Effector memory CD8-positive, alpha-beta T cell (primary cell): ENCODE results near the gene CBLL2.
"Not testable (repeated sequence)": the region's sequence is repeated elsewhere in the genome, so short reads cannot be mapped to it uniquely, and the experiment has no call there.

Experiments used
- ATAC-seq: fragments of 150-1000 bp; cut with Tn5 transposase; replicated peaks from 2 replicates; pipeline ENCODE4 v1.10.0; 2021; ENCODE audit warnings: mild to moderate bottlenecking, moderate library complexity
- DNase-seq, 3 experiments: peaks; one replicate each; pipeline ENCODE4 v3.0.0; 2021
- H3K27ac Mint-ChIP-seq, 2 donors: one replicate each; pipeline ENCODE4 v1.8.0; 2022; ENCODE audit warnings: mild to moderate bottlenecking in 2 of 2, mixed read lengths in 2 of 2, moderate library complexity in 2 of 2
- H3K27me3 Mint-ChIP-seq, 2 donors: one replicate each; pipeline ENCODE4 v1.8.0; 2022; ENCODE audit warnings: mixed read lengths in 2 of 2
- H3K36me3 Mint-ChIP-seq: one replicate; pipeline ENCODE4 v1.8.0; 2022; ENCODE audit warnings: mild to moderate bottlenecking, moderate library complexity, mixed read lengths; ENCODE audit not compliant: insufficient read depth
- H3K4me1 Mint-ChIP-seq, 2 donors: one replicate each; pipeline ENCODE4 v1.8.0; 2022; ENCODE audit warnings: low read depth in 2 of 2, mixed read lengths in 2 of 2
- H3K4me3 Mint-ChIP-seq, 2 donors: one replicate each; pipeline ENCODE4 v1.8.0; 2022; ENCODE audit warnings: mild to moderate bottlenecking in 2 of 2, mixed read lengths in 2 of 2, moderate library complexity in 2 of 2
- H3K9me3 Mint-ChIP-seq, 2 donors: one replicate each; pipeline ENCODE4 v1.8.0; 2022; ENCODE audit warnings: mixed read lengths in 2 of 2
- total RNA-seq, 9 experiments: gene quantifications; one replicate each; lab custom pipeline; 2026; lab: John Stamatoyannopoulos, UW

CBLL2 gene, protein sequence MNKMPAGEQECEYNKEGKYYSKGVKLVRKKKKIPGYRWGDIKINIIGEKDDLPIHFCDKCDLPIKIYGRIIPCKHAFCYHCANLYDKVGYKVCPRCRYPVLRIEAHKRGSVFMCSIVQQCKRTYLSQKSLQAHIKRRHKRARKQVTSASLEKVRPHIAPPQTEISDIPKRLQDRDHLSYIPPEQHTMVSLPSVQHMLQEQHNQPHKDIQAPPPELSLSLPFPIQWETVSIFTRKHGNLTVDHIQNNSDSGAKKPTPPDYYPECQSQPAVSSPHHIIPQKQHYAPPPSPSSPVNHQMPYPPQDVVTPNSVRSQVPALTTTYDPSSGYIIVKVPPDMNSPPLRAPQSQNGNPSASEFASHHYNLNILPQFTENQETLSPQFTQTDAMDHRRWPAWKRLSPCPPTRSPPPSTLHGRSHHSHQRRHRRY
- 0 reads per million in 9 experiments for total RNA-seq

DNA sequence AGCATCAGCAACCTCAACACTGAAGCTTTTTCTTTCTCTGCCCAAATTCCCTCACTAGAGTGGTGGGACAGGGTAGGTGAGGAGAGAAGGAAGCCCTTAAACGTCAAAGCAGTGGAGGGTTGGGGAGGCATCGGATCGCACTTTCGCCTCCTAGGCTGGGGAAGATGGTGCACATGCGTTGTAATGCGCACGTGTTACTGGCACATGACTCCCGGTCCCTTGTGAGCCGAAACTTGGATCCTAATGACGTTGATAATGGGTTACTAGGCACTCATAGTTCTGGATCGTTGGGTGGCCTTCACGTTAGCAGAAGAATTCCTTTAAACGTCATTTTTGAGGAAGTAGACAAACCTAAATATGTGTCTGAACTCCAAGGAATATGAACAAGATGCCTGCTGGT lies at the start of gene CBLL2:
Gene CBLL2, plus strand, starts transcription at position 301 of the 400 bp plus-strand sequence. Its CDS starts 79 bp downstream, at position 380.
- no peaks in the 10 kb centered on the region for H3K36me3 Mint-ChIP-seq

DNA sequence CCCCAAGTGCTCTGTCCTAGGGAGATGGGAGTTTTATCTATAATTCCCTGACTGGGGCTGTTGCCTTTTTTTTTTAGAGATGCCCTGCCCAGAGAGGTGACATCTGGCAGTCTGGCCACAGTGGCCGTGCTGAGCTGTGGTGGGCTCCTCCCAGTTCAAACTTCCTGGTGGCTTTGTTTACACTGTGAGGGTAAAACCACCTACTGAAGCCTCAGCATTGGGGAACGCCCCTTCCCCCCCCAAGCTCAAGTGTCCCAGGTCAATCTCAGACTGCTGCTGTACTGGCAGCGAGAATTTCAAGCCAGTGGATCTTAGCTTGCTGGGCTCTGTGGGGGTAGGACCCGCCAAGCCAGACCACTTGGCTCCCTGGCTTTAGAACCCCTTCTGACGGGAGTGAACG lies 38.3 kb upstream of the CBLL2 start:
- Mint-ChIP-seq H3K4me1 (no peaks in the 10 kb centered on the region), H3K27ac (no peak overlapping the region), H3K27me3 (peaks cover 0 to 7% of the 10 kb centered on the region in 2 donors), H3K36me3 (no peaks in the 10 kb centered on the region), H3K4me3 (no peak overlapping the region), H3K9me3 (no peaks in the 10 kb centered on the region)
- DNase-seq (no peak), ATAC-seq (no peak)

More for the DNA sequence above, at the start of gene CBLL2:
- ATAC-seq: no peak
- no peak for DNase-seq
- Mint-ChIP-seq H3K4me1 (no peaks in the 10 kb centered on the region), H3K27me3 (no peaks in the 10 kb centered on the region), H3K27ac (no peak within 1 kb of the TSS), H3K9me3 (no peaks in the 10 kb centered on the region), H3K4me3 (no peak within 1 kb of the TSS)

DNA sequence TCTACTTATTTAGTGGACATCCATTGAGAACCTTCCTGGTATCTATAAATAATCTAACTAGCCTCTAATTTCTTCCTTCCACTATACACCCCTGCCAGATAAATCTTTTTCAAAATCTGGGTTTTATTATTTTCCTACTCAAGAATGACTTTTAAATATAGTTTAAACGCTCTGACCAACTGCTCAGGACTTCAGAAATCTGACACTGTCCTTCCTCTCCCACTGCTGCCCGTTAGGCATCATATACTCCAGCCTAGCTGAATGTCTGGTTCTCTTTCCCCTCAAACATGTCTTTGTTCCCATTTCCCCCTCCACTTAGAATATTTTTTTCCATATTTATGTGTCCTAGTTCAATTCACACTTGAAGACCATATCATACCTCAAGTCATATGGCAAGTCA lies 35.2 kb upstream of the CBLL2 start:
- Mint-ChIP-seq H3K36me3 (no peaks in the 10 kb centered on the region), H3K4me1 (no peaks in the 10 kb centered on the region), H3K27ac (no peak overlapping the region), H3K27me3 (peaks cover 0 to 7% of the 10 kb centered on the region in 2 donors), H3K4me3 (no peak overlapping the region), H3K9me3 (no peaks in the 10 kb centered on the region)
- ATAC-seq (no peak), DNase-seq (no peak)

DNA sequence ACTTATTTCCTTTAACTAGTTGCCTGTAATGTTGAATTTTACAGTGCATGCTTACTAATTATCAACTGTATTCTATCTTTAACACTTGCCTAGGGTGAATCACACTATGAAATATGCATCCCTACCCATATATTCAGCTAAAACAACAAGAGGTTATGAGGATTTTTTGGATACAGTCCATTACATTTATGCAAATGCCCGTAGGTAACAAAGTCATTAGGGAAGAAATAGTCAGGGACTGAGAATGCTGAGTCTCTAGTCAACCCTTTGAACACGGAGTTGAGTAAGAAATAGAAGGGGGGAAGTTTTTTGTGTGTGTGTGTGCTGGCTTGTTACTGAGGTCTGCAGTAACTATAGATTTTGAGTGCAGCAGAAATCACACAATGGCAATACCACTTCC lies 26.1 kb upstream of the CBLL2 start:
- Mint-ChIP-seq H3K9me3 (no peaks in the 10 kb centered on the region), H3K36me3 (peaks cover 2% of the 10 kb centered on the region), H3K4me3 (no peak overlapping the region), H3K4me1 (no peaks in the 10 kb centered on the region), H3K27ac (no peak overlapping the region), H3K27me3 (no peaks in the 10 kb centered on the region)
- ATAC-seq (no peak), DNase-seq (no peak)

DNA sequence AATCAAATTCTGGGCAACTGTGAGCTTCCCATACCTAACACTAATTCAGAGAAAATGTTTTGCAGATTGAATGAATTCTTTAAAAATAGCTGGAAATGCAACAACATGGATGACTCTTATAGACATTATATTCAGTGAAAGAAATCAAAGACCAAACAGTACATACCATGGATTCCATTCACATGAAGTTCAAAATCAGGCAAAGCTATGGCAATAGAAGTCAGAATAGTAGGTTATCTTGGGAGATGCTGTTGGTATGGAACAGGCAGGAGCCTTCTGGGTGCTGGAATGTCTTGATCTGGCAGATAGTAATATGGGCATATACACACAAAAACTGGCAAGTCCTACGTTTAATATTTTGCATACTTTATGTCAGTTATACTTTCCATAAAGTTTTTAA lies 25.5 kb upstream of the CBLL2 start:
- H3K36me3 Mint-ChIP-seq: peaks cover 2% of the 10 kb centered on the region
- no peaks in the 10 kb centered on the region for H3K4me1 Mint-ChIP-seq
- no peaks in the 10 kb centered on the region for H3K9me3 Mint-ChIP-seq
- no peaks in the 10 kb centered on the region for H3K27me3 Mint-ChIP-seq
- DNase-seq: no peak
- no peak overlapping the region for H3K4me3 Mint-ChIP-seq
- no peak for ATAC-seq
- H3K27ac Mint-ChIP-seq: no peak overlapping the region

DNA sequence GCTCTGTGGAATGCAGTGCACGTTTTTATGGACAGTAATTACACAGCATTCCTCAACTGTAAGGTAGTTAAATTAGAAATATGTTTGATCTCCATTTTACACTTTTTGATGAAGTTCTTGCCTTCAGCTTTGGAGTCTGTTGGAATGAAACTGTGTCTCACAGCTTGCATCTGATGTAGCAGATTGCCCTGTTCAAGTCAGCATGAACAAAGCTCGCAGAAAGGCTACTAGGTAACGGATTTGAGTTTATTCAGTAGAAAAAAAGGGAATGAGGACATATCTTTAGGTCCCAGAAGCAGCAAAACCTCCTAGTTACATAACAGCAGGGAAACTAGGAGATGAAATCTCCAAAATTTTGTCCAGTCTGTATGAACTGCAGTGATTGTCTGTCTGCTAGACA lies 24.3 kb upstream of the CBLL2 start:
- no peaks in the 10 kb centered on the region for H3K4me1 Mint-ChIP-seq
- H3K4me3 Mint-ChIP-seq: no peak overlapping the region
- H3K27me3 Mint-ChIP-seq: no peaks in the 10 kb centered on the region
- ATAC-seq (no peak), DNase-seq (no peak)
- no peaks in the 10 kb centered on the region for H3K9me3 Mint-ChIP-seq
- peaks cover 2% of the 10 kb centered on the region for H3K36me3 Mint-ChIP-seq
- no peak overlapping the region for H3K27ac Mint-ChIP-seq

DNA sequence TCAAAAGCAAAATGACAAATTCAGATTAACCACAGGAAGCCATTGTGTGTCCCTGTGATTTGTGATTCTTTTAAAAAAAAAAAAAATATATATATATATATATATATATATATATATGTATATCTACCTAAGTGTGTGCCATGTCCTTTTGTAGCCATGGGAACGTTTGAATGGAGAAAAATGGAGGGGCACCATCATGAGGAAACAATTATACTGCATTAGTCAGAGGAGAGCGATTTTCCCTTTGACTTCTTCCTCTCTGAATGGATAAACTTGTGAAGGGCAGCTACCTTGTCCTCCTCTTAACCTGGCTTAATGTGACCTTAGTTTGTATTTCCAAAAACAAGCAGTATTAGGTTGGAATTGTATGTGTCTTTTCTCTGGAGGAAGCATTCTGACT lies 23.3 kb upstream of the CBLL2 start:
- Mint-ChIP-seq H3K4me1 (no peaks in the 10 kb centered on the region), H3K9me3 (no peaks in the 10 kb centered on the region), H3K4me3 (no peak overlapping the region), H3K27me3 (no peaks in the 10 kb centered on the region), H3K27ac (no peak overlapping the region), H3K36me3 (peaks cover 2% of the 10 kb centered on the region)
- ATAC-seq (no peak), DNase-seq (no peak)

DNA sequence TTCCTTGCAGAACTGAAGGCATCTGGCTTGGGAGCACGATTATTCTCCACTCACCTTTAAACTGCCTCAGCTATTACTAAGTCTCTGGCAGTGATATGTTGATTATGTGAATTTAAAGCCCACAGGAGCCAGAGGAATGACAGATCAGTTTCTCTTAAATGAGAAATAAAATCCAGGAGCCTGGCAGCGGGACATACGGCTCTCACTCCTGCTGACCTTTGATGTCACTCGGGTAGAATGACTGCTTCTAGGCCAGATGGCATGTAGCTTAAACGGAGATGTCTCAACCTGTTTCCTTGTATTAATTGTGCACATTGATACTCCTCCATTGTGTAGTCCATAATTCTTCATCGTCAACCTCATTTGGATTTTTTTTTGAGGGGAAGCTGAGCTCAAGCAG lies 4.0 kb upstream of the CBLL2 start:
- Mint-ChIP-seq H3K4me1 (no peaks in the 10 kb centered on the region), H3K9me3 (no peaks in the 10 kb centered on the region), H3K27ac (no peak overlapping the region), H3K4me3 (no peak overlapping the region), H3K27me3 (no peaks in the 10 kb centered on the region), H3K36me3 (peaks cover 2% of the 10 kb centered on the region)
- DNase-seq: no peak
- ATAC-seq: no peak

DNA sequence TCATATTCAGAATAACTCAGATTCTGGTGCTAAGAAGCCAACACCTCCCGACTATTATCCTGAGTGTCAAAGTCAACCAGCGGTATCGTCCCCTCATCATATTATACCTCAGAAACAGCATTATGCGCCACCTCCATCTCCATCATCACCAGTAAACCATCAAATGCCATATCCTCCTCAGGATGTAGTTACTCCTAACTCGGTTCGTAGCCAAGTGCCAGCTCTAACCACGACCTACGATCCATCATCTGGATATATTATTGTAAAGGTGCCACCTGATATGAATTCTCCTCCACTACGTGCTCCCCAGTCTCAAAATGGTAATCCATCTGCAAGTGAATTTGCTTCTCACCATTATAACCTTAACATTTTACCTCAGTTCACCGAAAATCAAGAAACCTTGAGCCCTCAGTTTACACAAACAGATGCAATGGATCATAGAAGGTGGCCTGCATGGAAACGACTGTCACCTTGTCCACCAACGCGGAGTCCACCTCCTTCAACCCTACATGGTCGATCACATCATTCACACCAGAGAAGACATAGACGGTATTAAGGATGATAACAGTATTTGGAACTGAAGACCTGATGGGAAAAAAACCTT lies 1.1 kb downstream of the CBLL2 start:
- Mint-ChIP-seq H3K9me3 (no peaks in the 10 kb centered on the region), H3K36me3 (no peaks in the 10 kb centered on the region), H3K27me3 (no peaks in the 10 kb centered on the region), H3K27ac (no peak overlapping the region), H3K4me1 (no peaks in the 10 kb centered on the region), H3K4me3 (no peak overlapping the region)
- DNase-seq (no peak), ATAC-seq (no peak)

DNA sequence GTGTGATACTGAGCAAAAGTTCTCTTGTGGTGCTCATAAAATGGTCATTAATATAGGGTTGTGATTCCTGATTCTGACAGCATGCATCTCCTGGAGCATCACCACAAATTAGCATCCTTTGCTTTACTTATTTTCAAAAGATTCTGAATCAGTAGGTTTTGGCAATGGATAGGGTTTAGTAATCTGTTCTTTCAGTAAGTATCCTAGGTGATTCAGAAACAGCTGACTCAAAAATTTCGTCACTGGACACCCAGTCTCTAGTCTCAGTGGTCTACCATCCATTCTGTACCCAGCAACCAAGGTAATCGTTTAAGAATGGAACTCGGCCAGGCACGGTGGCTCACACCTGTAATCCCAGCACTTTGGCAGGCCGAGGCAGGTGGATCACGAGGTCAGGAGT lies 4.1 kb downstream of the CBLL2 start:
- no peak for ATAC-seq
- Mint-ChIP-seq H3K4me3 (no peak overlapping the region), H3K36me3 (no peaks in the 10 kb centered on the region), H3K27me3 (no peaks in the 10 kb centered on the region), H3K27ac (no peak overlapping the region), H3K4me1 (no peaks in the 10 kb centered on the region), H3K9me3 (no peaks in the 10 kb centered on the region)
- DNase-seq: no peak

DNA sequence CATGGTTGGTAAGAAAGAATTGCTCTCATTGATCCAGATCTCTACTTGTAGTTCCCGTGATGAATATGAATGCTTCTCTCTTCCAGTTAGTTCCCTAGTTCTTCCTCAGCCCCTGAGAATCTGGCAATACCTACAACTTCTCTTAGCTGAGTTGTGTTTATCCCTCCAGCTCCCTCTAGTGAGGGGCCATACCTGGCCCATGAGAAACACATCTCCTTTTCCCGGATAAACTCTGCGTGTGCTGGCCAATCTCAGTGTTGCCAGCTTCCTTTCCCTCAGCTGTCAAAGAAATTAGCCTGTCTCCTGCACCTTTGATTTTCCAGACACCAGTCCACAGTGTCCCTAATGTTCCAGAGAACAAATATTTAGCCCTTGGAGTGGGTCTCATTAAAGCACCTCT lies 5.7 kb downstream of the CBLL2 start:
- H3K4me3 Mint-ChIP-seq: no peak overlapping the region
- H3K4me1 Mint-ChIP-seq: no peaks in the 10 kb centered on the region
- no peaks in the 10 kb centered on the region for H3K36me3 Mint-ChIP-seq
- ATAC-seq: no peak
- H3K9me3 Mint-ChIP-seq: no peaks in the 10 kb centered on the region
- no peak for DNase-seq
- no peak overlapping the region for H3K27ac Mint-ChIP-seq
- no peaks in the 10 kb centered on the region for H3K27me3 Mint-ChIP-seq

DNA sequence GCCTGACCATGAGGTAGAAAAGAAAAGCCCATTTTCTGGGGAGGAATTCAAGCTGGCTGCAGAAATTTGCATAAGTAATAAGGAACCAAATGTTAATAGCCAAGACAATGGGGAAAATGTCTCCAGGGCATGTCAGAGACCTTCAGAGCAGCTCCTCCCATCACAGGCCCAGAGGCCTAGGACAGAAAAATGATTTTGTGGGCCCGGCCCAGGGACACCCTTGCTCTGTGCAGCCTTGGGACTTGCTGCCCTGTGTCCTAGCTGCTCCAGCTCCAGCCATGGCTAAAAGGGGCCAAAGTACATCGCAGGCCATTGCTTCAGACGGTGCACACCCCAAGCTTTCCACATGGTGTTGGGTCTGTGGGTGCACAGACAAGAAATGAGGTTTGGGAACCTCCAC lies 16.5 kb downstream of the CBLL2 start:
- ATAC-seq, DNase-seq, H3K9me3 Mint-ChIP-seq, H3K27ac Mint-ChIP-seq, H3K4me3 Mint-ChIP-seq, H3K36me3 Mint-ChIP-seq, H3K4me1 Mint-ChIP-seq, H3K27me3 Mint-ChIP-seq: not testable (repeated sequence)

DNA sequence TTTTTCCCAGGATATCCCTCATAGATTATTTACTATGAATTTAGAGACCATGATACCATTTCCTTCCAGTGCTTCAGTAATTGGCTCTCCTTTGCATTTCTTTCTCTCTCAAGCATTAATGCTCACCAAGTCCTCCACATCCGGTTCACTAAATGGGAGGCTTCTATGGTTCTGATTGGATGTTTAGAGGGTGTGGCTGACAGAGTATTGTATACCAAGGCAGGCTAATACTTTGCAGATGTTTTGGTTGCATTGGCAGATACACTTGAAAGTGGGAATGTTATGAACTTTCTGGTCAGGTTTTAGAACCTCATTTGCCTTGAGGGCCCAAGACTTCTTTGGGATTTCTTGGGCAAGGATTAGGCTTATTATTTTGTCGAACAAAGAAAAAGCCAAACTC lies 24.2 kb downstream of the CBLL2 start:
- Mint-ChIP-seq H3K4me1 (no peaks in the 10 kb centered on the region), H3K27ac (no peak overlapping the region), H3K27me3 (no peaks in the 10 kb centered on the region), H3K4me3 (no peak overlapping the region), H3K36me3 (peaks cover 3% of the 10 kb centered on the region), H3K9me3 (peaks cover 0 to 3% of the 10 kb centered on the region in 2 donors)
- ATAC-seq (no peak), DNase-seq (no peak)

DNA sequence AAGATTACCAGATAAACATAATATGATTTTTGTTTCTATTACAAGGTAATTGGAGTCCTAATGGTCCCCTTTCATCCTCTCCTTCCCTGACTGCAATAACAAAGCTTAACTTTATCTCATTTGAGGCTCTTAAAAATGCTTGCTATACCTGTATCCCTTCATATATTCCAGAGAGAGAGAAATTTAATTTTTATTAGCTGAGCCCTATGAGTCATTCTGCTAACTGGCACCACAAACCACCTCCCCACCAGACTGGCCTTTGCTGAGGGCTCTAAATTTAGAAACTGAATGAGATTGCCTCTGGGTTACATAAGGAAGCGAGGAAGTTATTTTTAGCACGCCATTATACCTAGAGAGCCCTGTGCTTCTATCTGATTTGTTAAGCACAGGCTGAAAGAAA lies 27.4 kb downstream of the CBLL2 start:
- Mint-ChIP-seq H3K27me3 (no peaks in the 10 kb centered on the region), H3K27ac (no peak overlapping the region), H3K36me3 (no peaks in the 10 kb centered on the region), H3K4me1 (no peaks in the 10 kb centered on the region), H3K9me3 (no peaks in the 10 kb centered on the region), H3K4me3 (no peak overlapping the region)
- DNase-seq (no peak), ATAC-seq (no peak)
